OCI-LY3 (cell line): ENCODE measurements around the gene C8G.

Experiments used
- H2AFZ ChIP-seq: fragments of 200-600, 300-600 bp; shearing (Covaris generic); 2 replicates; pipeline ENCODE4 v1.6.0; 2014; ENCODE audit warnings: antibody characterized with exemption, low read depth, low read length
- H3K27ac ChIP-seq: fragments of 200-600, 300-600 bp; sonication (generic); 2 replicates; pipeline ENCODE4 v1.5.1; 2014; ENCODE audit warnings: mild to moderate bottlenecking, low read length, moderate library complexity, mixed read lengths
- H3K27me3 ChIP-seq: fragments of 200-600, 300-600 bp; sonication (generic); 2 replicates; pipeline ENCODE4 v1.6.1; 2014; ENCODE audit warnings: low read depth, low read length, mixed read lengths
- H3K36me3 ChIP-seq: fragments of 200-600, 300-600 bp; sonication (generic); replicated peaks from 2 replicates; pipeline ENCODE3; 2014; ENCODE audit warnings: low read depth, low read length, mixed read lengths
- H3K4me1 ChIP-seq: fragments of 300-600, 200-600 bp; sonication (generic); 2 replicates; pipeline ENCODE4 v1.6.1; 2014; ENCODE audit warnings: low read length, mixed read lengths
- H3K4me2 ChIP-seq: fragments of 200-600, 300-600 bp; sonication (generic); 2 replicates; pipeline ENCODE4 v1.6.1; 2014; ENCODE audit warnings: low read length, mixed read lengths
- H3K4me3 ChIP-seq: fragments of 300-600, 200-600 bp; sonication (generic); 2 replicates; pipeline ENCODE4 v1.5.1; 2014; ENCODE audit warnings: antibody characterized with exemption, mild to moderate bottlenecking, low read length, moderate library complexity
- H3K79me2 ChIP-seq: fragments of 300-600, 200-600 bp; shearing (Covaris generic); 2 replicates; pipeline ENCODE4 v1.6.1; 2014; ENCODE audit warnings: mild to moderate bottlenecking, low read length, mixed read lengths
- H3K9ac ChIP-seq: fragments of 300-600, 200-600 bp; shearing (Covaris generic); 2 replicates; pipeline ENCODE4 v1.6.0; 2014; ENCODE audit warnings: mild to moderate bottlenecking, low read length, moderate library complexity
- H3K9me3 ChIP-seq: fragments of 200-600, 300-600 bp; shearing (Covaris generic); 2 replicates; pipeline ENCODE4 v1.6.1; 2014; ENCODE audit warnings: low read length, mixed read lengths; ENCODE audit not compliant: insufficient read depth
- H4K20me1 ChIP-seq: fragments of 200-600, 300-600 bp; sonication (generic); 2 replicates; pipeline ENCODE4 v1.6.1; 2016; ENCODE audit warnings: low read length, mixed read lengths; ENCODE audit not compliant: insufficient read depth
- CTCF ChIP-seq: fragments of 200-600, 300-600 bp; sonication (generic); IDR thresholded peaks from 2 replicates; pipeline ENCODE4 v1.5.1; 2014; ENCODE audit warnings: antibody characterized with exemption, low read length, low read depth
- EZH2phosphoT487 ChIP-seq: fragments of 200-600 bp; shearing (Covaris generic); IDR thresholded peaks from 2 replicates; pipeline ENCODE4 v1.6.1; 2018; ENCODE audit warnings: antibody characterized with exemption, mixed run types, low read depth

The C8G gene

GRCh38 chr9:136955202-136955942, 10.3 kb downstream of the C8G start:
- Histone ChIP-seq H4K20me1 (no peaks in the 10 kb centered on the region), H3K27ac (no peak overlapping the region), H3K4me2 (no peak overlapping the region), H2AFZ (no peak overlapping the region), H3K36me3 (no peaks in the 10 kb centered on the region), H3K9ac (no peak overlapping the region), H3K9me3 (no peaks in the 10 kb centered on the region), H3K4me1 (peaks cover 4% of the 10 kb centered on the region; the same call in 1 of the 2 replicates), H3K4me3 (no peak overlapping the region), H3K79me2 (no peaks in the 10 kb centered on the region), H3K27me3 (no peaks in the 10 kb centered on the region; the same call in 1 of the 2 replicates)
- TF ChIP-seq CTCF (no peak), EZH2phosphoT487 (no peak)

- no peak overlapping the region for H3K9ac ChIP-seq
- no peak overlapping the region for H3K4me3 ChIP-seq
- H2AFZ ChIP-seq = no peak overlapping the region
- no peaks in the 10 kb centered on the region for H3K9me3 ChIP-seq
- no peak overlapping the region for H3K4me2 ChIP-seq
- H3K36me3 ChIP-seq = no peaks in the 10 kb centered on the region
- H4K20me1 ChIP-seq = no peaks in the 10 kb centered on the region
- TF ChIP-seq CTCF (no peak), EZH2phosphoT487 (no peak)
- H3K27me3 ChIP-seq = no peaks in the 10 kb centered on the region; the same call in 1 of the 2 replicates
- H3K27ac ChIP-seq = no peak overlapping the region
- no peaks in the 10 kb centered on the region for H3K79me2 ChIP-seq
- H3K4me1 ChIP-seq = no peaks in the 10 kb centered on the region
These were observed 10.9 kb downstream of the C8G start for GRCh38 chr9:136955943-136956335.

GRCh38 chr9:136956604-136957003, 11.6 kb downstream of the C8G start:
- no peaks in the 10 kb centered on the region for H3K4me1 ChIP-seq
- H3K27ac ChIP-seq = no peak overlapping the region
- H2AFZ ChIP-seq = no peak overlapping the region
- no peaks in the 10 kb centered on the region; the same call in 1 of the 2 replicates for H3K27me3 ChIP-seq
- no peaks in the 10 kb centered on the region for H3K79me2 ChIP-seq
- H3K9ac ChIP-seq = no peak overlapping the region
- no peak overlapping the region for H3K4me2 ChIP-seq
- H3K36me3 ChIP-seq = no peaks in the 10 kb centered on the region
- no peaks in the 10 kb centered on the region for H3K9me3 ChIP-seq
- H4K20me1 ChIP-seq = no peaks in the 10 kb centered on the region
- TF ChIP-seq CTCF (no peak), EZH2phosphoT487 (no peak)
- no peak overlapping the region for H3K4me3 ChIP-seq

- Histone ChIP-seq H3K79me2 (no peaks in the 10 kb centered on the region), H2AFZ (no peak overlapping the region), H3K4me1 (no peaks in the 10 kb centered on the region), H3K4me2 (no peak overlapping the region), H3K9ac (no peak overlapping the region), H3K9me3 (no peaks in the 10 kb centered on the region), H3K36me3 (no peaks in the 10 kb centered on the region), H4K20me1 (no peaks in the 10 kb centered on the region), H3K27ac (no peak overlapping the region), H3K4me3 (no peak overlapping the region), H3K27me3 (no peaks in the 10 kb centered on the region; the same call in 1 of the 2 replicates)
- TF ChIP-seq CTCF (no peak), EZH2phosphoT487 (no peak)
These were observed 12.4 kb downstream of the C8G start for GRCh38 chr9:136957461-136957860.
